Measurements from ENCODE around the gene FHL5.

DNA sequence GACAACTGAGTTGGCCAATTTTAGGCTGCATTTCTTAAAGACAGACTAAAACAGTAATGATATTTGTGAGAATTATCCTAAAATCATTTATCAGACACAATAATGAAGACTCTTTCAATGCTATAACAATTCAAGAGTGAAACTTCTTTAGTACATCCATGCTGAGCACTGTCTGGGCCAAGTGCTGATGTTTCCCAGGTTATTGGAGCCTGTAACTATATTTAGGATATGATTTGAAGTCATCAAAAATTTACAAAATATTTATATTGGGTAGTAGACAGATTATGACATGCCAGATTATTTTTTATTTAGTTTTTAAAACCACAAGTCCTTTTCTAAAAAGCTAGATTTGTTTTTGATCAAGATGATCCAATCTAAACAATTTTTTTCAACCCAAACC lies 45.1 kb downstream of the FHL5 start:
- TF ChIP-seq, protein P1, sequence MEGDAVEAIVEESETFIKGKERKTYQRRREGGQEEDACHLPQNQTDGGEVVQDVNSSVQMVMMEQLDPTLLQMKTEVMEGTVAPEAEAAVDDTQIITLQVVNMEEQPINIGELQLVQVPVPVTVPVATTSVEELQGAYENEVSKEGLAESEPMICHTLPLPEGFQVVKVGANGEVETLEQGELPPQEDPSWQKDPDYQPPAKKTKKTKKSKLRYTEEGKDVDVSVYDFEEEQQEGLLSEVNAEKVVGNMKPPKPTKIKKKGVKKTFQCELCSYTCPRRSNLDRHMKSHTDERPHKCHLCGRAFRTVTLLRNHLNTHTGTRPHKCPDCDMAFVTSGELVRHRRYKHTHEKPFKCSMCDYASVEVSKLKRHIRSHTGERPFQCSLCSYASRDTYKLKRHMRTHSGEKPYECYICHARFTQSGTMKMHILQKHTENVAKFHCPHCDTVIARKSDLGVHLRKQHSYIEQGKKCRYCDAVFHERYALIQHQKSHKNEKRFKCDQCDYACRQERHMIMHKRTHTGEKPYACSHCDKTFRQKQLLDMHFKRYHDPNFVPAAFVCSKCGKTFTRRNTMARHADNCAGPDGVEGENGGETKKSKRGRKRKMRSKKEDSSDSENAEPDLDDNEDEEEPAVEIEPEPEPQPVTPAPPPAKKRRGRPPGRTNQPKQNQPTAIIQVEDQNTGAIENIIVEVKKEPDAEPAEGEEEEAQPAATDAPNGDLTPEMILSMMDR (IDR thresholded peaks at IDR 0.05), result no peak
- TF ChIP-seq EZH2 (IDR thresholded peaks at IDR 0.05; ENCODE audit: borderline replicate concordance, insufficient read depth, low read depth, low read length, poor library complexity, severe bottlenecking), result no peak

Measured in B cell (primary cell).